Prostate gland (tissue), 2 donors: ENCODE results near the gene MCF2L2.

ENCODE experiments used
- POLR2A ChIP-seq: fragments of 450-650 bp; IDR thresholded peaks from one replicate; pipeline ENCODE4 v1.6.1; 2016; ENCODE audit warnings: antibody characterized with exemption, mild to moderate bottlenecking
- POLR2AphosphoS5 ChIP-seq: sonication (generic); formaldehyde crosslinking; IDR thresholded peaks from one replicate; pipeline ENCODE4 v1.6.1; 2017; ENCODE audit warnings: antibody characterized with exemption
- TF ChIP-seq, protein P1 (sequence below), 4 experiments: fragments of 200-600 bp in 2 of 4; fragments of 450-650 bp in 2 of 4; sonication (generic) in 2 of 4; IDR thresholded peaks; 1 replicate in 3 of 4; 2 replicates in 1 of 4; pipeline ENCODE4 v1.5.1; 2016 to 2019; ENCODE audit warnings: antibody characterized with exemption in 4 of 4, mild to moderate bottlenecking in 2 of 4, moderate library complexity in 2 of 4

DNA sequence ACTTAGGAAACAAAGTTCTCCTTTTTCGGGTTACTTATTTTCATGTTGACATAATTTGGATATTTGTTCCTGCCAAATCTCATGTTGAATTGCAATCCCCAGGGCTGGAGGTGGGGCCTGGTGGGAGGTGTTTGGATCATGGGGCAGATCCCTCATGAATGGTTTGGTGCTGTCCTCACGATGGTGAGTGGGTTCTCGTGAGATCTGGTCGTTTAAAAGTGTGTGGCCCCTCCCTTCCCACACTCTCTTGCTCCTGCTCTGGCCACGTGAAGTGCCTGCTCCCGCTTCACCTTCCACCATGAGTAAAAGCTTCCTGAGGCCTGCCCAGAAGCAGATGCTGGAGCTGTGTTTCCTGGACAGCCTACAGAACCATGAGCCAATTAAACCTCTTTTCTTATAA, 43.7 kb upstream of the MCF2L2 start:
- TF ChIP-seq, protein P1, sequence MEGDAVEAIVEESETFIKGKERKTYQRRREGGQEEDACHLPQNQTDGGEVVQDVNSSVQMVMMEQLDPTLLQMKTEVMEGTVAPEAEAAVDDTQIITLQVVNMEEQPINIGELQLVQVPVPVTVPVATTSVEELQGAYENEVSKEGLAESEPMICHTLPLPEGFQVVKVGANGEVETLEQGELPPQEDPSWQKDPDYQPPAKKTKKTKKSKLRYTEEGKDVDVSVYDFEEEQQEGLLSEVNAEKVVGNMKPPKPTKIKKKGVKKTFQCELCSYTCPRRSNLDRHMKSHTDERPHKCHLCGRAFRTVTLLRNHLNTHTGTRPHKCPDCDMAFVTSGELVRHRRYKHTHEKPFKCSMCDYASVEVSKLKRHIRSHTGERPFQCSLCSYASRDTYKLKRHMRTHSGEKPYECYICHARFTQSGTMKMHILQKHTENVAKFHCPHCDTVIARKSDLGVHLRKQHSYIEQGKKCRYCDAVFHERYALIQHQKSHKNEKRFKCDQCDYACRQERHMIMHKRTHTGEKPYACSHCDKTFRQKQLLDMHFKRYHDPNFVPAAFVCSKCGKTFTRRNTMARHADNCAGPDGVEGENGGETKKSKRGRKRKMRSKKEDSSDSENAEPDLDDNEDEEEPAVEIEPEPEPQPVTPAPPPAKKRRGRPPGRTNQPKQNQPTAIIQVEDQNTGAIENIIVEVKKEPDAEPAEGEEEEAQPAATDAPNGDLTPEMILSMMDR (IDR thresholded peaks at IDR 0.05): no peak
- TF ChIP-seq POLR2A (no peak), POLR2AphosphoS5 (no peak)
